ENCODE measurements around the gene GPX2. TPM values are rescaled to one million over a fixed set of nuclear protein-coding genes. Genes with fewer than 3 reads are reported as not detected.

The GPX2 gene
- total RNA-seq = not detected

- Mint-ChIP-seq H3K36me3 (peaks cover 4 to 21% of the 10 kb centered on the region in 2 donors), H3K27ac (peak within 1 kb of the TSS; percentile 55 to 75), H3K9me3 (no peaks in the 10 kb centered on the region)
Observed at GRCh38 chr14:64942531-64943111, at the start of gene GPX2. Gene GPX2 (minus strand): TSS chr14:64942745. CDS start chr14:64942726, 19 bp downstream.

GRCh38 chr14:64990939-64991338 lies 48.4 kb upstream of the GPX2 start:
- no peak for DNase-seq (ENCODE audit: low spot score in 2 of 2)
- Mint-ChIP-seq H3K36me3 (peaks cover 8 to 15% of the 10 kb centered on the region in 2 donors), H3K9me3 (no peaks in the 10 kb centered on the region), H3K27ac (peak overlapping the region in 1 of 2 donors; percentile 5)
- ATAC-seq = no peak

More at GRCh38 chr14:64942531-64943111, at the start of gene GPX2:
- ATAC-seq = no peak
- no peak for DNase-seq (ENCODE audit: low spot score in 2 of 2)

GRCh38 chr14:64990296-64990695 lies 47.8 kb upstream of the GPX2 start:
- Mint-ChIP-seq H3K36me3 (peaks cover 8 to 15% of the 10 kb centered on the region in 2 donors), H3K9me3 (no peaks in the 10 kb centered on the region), H3K27ac (peak overlapping the region in 1 of 2 donors; percentile 5)
- DNase-seq (ENCODE audit: low spot score in 2 of 2) = no peak
- ATAC-seq = no peak

GRCh38 chr14:64987438-64987767 lies 44.9 kb upstream of the GPX2 start:
- Mint-ChIP-seq H3K36me3 (peaks cover 8 to 15% of the 10 kb centered on the region in 2 donors), H3K27ac (peak overlapping the region; percentile 89 to 97), H3K9me3 (no peaks in the 10 kb centered on the region)
- DNase-seq (ENCODE audit: low spot score in 2 of 2) = no peak
- ATAC-seq = no peak

GRCh38 chr14:64986648-64987437 lies 44.3 kb upstream of the GPX2 start, which contains the start of gene FNTB:
Gene FNTB (plus strand): TSS chr14:64986895. CDS start chr14:64986954, 59 bp downstream.
- no peaks in the 10 kb centered on the region for H3K9me3 Mint-ChIP-seq
- peaks cover 8 to 15% of the 10 kb centered on the region in 2 donors for H3K36me3 Mint-ChIP-seq
- ATAC-seq (peak; percentile 96 to 98), DNase-seq (ENCODE audit: low spot score in 2 of 2) (peak; percentile 89 to 91)
- H3K27ac Mint-ChIP-seq = peak within 1 kb of the TSS; percentile 89 to 97

DNA sequence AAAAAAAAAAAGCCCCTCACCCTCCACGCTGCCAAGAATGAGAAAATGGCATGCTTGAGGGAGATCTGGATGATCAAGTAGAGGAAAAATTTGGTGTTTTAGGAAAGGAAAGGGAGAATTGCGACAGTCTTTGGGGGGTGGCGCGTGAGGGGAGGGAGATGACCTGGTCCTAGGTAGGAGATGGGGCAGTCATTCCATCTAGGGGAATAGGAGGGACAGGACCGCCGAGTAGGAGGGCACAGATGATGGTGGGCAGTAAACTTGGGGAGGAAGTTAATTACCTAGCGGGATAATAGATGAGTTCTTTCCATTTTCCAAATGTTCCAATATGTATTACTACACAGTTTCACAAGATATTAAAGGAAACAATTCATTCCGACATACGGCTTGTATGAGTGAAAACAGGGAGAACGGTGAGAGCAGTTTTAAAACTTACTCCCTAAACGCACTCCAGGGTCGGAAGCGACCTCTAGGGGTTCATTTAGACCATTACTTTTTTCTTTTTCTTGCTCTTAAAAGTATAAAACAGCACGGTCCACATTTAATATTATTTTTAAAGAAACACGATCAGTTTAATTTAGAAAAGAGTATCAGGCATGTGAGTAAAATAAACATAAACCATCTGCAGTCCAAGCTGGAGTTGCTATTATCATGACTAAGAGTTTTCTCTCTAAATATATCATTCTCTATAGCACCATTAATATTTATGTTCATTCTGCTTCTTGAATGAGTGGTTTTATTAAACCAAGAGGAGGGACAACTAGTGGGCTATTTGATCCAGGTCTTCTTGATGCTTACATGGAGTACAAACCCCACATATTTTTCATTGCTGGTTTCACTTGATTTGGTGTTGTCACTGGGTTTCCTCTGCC lies 41.1 kb upstream of the GPX2 start:
- ATAC-seq (no peak), DNase-seq (ENCODE audit: low spot score in 2 of 2) (no peak)
- peaks cover 6 to 8% of the 10 kb centered on the region in 2 donors for H3K36me3 Mint-ChIP-seq
- H3K9me3 Mint-ChIP-seq = no peaks in the 10 kb centered on the region
- H3K27ac Mint-ChIP-seq = no peak overlapping the region

DNA sequence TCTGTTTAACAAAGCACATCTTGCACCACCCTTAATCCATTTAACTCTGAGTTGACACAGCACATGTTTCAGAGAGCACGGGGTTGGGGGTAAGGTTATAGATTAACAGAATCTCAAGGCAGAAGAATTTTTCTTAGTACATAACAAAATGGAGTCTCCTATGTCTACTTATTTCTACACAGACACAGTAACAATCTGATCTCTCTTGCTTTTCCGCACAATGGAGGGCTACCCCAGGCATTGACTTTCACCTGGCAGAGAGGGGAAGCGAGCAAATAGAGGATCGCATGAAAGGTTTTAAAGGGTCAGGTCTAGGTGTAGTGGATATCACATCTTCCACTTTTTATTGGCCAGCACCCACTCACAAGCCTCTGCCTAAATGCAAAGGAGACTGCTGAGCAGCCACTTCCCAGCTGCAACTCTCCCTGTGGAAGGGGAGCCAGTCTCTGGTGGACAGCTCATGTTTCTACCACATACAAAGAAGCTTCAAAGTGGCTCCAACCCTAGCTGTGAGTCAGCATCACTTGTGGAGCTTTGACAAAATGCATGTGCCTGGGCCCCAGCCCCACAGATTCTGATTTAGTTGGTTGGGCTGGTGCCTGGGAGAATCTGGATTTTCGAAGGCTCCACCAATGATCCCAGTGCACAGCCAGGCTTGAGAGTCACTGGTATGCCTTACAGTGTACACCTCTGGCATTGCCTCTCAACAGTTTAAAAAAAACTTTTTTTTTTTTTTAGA lies 37.0 kb upstream of the GPX2 start:
- H3K27ac Mint-ChIP-seq = no peak overlapping the region
- no peak for DNase-seq (ENCODE audit: low spot score in 2 of 2)
- peak; percentile 22 to 39 for ATAC-seq
- H3K36me3 Mint-ChIP-seq = no peaks in the 10 kb centered on the region
- no peaks in the 10 kb centered on the region for H3K9me3 Mint-ChIP-seq

DNA sequence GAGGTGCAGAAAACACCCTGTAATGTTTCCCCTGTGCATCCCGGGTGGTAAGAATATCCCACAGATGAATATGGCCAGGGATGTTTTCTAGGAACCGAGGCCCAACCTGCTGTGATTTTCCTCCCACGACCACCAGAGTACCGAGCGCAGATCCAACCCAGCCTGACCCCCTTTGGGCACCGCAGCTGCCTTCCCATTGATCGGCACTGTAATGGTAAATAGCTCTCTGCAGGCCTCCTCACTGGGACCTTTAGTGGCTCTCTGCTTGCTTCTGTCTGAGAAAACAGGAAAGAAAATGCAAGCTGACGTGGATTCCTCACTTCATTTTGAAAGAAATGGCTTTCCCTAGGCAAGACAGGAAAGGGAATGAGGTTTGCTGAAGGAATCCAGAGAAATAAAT lies 32.0 kb upstream of the GPX2 start:
- ATAC-seq = no peak
- Mint-ChIP-seq H3K27ac (no peak overlapping the region), H3K9me3 (no peaks in the 10 kb centered on the region), H3K36me3 (no peaks in the 10 kb centered on the region)
- no peak for DNase-seq (ENCODE audit: low spot score in 2 of 2)

GRCh38 chr14:64973826-64974225 lies 31.3 kb upstream of the GPX2 start:
- Mint-ChIP-seq H3K9me3 (no peaks in the 10 kb centered on the region), H3K27ac (peak overlapping the region in 1 of 2 donors; percentile 66), H3K36me3 (no peaks in the 10 kb centered on the region)
- DNase-seq (ENCODE audit: low spot score in 2 of 2) (no peak), ATAC-seq (no peak)

DNA sequence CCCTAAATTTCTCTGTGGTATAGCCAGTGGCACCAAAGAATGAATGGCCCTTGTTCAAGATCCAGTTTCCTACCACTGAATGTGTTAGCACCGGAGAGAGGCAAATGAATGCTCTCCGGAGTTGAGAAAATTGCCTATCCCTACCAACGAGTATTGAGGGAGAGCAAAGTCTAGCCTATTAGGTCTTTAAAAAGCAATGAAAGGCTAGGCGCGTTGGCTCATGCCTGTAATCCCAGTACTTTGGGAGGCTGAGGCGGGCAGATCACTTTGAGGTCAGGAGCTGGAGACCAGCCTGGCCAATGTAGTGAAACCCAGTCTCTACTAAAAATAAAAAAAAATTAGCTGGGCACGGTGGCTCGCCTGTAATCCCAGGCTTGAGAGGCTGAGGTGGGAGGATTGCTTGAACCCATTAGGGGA lies 30.5 kb upstream of the GPX2 start:
- Mint-ChIP-seq H3K27ac (no peak overlapping the region), H3K36me3 (no peaks in the 10 kb centered on the region)
- DNase-seq (ENCODE audit: low spot score in 2 of 2) = no peak

GRCh38 chr14:64971943-64972791 lies 29.6 kb upstream of the GPX2 start, which contains the start of gene RAB15:
Gene RAB15 (minus strand): TSS chr14:64972336. CDS start chr14:64972076, 260 bp downstream.
- ATAC-seq (peak; percentile 77 to 82), DNase-seq (ENCODE audit: low spot score in 2 of 2) (peak in 1 of 2 donors; percentile 48)
- Mint-ChIP-seq H3K27ac (peak within 1 kb of the TSS; percentile 65 to 81), H3K36me3 (no peaks in the 10 kb centered on the region), H3K9me3 (no peaks in the 10 kb centered on the region)

More for the DNA sequence above, 30.5 kb upstream of the GPX2 start:
- no peak for ATAC-seq
- H3K9me3 Mint-ChIP-seq = no peaks in the 10 kb centered on the region

GRCh38 chr14:64971491-64971942 lies 29.0 kb upstream of the GPX2 start:
- no peak for DNase-seq (ENCODE audit: low spot score in 2 of 2)
- Mint-ChIP-seq H3K9me3 (no peaks in the 10 kb centered on the region), H3K36me3 (no peaks in the 10 kb centered on the region), H3K27ac (no peak overlapping the region)
- peak in 1 of 2 donors; percentile 17 for ATAC-seq

GRCh38 chr14:64970776-64971477 lies 28.4 kb upstream of the GPX2 start:
- no peak overlapping the region for H3K27ac Mint-ChIP-seq
- H3K36me3 Mint-ChIP-seq = no peaks in the 10 kb centered on the region
- no peak for ATAC-seq
- no peaks in the 10 kb centered on the region for H3K9me3 Mint-ChIP-seq
- no peak for DNase-seq (ENCODE audit: low spot score in 2 of 2)

DNA sequence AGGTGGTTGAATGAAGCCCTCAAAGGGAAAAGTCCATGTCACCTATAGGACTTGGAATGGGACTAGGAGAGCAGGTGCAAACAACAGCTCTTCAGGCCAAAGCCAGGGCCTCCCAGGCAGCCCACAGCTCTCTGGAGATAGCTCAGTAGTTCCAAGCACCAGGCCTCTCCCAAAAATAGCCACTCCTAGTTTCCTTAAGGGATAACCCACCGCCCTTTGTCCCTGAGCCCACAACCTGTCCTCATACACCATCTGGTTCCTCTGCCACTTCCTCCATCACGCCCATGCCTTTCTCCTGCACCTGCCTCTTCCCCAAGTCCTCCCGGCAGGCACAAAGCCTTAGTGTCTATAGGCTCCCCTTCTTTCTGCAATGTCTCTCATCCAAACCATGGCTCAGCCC lies 27.5 kb upstream of the GPX2 start:
- DNase-seq (ENCODE audit: low spot score in 2 of 2) (no peak), ATAC-seq (no peak)
- no peaks in the 10 kb centered on the region for H3K36me3 Mint-ChIP-seq
- no peak overlapping the region for H3K27ac Mint-ChIP-seq
- H3K9me3 Mint-ChIP-seq = no peaks in the 10 kb centered on the region

DNA sequence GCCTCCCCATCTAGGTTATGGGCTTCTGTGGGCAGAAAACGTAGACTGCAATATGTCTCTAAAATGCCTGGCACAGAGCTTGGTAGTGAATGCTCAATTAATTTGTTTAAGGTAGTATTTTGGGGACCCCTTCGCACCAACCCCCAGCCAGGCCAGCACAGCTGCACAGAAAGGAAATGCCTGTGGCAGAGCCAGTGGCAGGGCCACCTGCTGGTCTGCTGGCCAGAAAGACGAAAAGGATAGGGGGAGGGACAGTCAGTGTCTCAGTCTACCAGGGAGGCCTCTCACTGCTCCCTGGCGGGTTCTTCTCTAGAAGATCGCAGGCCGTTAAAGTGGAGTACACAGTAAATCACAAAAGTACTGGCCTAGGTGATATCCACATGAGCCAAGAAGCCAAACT lies 26.1 kb upstream of the GPX2 start:
- ATAC-seq (no peak), DNase-seq (ENCODE audit: low spot score in 2 of 2) (no peak)
- H3K27ac Mint-ChIP-seq = no peak overlapping the region
- no peaks in the 10 kb centered on the region for H3K9me3 Mint-ChIP-seq
- no peaks in the 10 kb centered on the region for H3K36me3 Mint-ChIP-seq

Data from activated naive CD4-positive, alpha-beta T cell treated with anti-CD3 and anti-CD28 coated beads, Interleukin-2, amount 50 U/mL, for 72 hours (primary cell).